Activated CD4-positive, alpha-beta T cell treated with anti-CD3 and anti-CD28 coated beads, Interleukin-10, Interleukin-2, amounts not matched to agents 100 ng/mL and 50 ng/mL, durations not matched to agents 16 hours and 8 hours (primary cell): ENCODE measurements around the gene ABRACL.
"Not testable (repeated sequence)": the region's sequence is repeated elsewhere in the genome, so short reads cannot be mapped to it uniquely, and the experiment has no call there.

Experiments
- DNase-seq: peaks from one replicate; pipeline ENCODE4 v3.0.0-alpha.2; 2020

Gene ABRACL

GRCh38 chr6:139013185-139013800 is 15.3 kb upstream of the ABRACL start:
- DNase-seq = no peak

GRCh38 chr6:139014945-139015344 is 13.6 kb upstream of the ABRACL start:
- DNase-seq = no peak

- no peak for DNase-seq
Measured at GRCh38 chr6:139016337-139017213, 12.0 kb upstream of the ABRACL start.

DNA sequence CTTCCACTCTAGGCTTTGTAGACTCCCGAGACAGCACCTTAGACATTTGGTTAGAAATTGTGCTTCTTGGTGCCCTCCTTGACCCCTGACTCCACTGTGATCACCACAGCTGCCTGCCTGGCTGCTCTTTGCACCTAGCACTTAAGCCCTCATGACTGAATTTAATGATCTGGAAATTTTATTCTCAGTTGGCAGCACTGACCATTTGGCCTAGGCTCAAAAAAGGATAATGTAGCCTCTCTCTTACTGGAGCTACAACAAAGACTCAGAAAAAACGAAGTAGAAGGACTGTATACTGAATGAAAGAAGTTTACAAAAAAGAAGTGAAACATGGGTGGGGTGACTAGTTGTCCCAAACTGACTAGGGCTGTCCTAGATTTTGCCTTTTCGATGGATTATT is 11.3 kb upstream of the ABRACL start:
- no peak for DNase-seq

DNA sequence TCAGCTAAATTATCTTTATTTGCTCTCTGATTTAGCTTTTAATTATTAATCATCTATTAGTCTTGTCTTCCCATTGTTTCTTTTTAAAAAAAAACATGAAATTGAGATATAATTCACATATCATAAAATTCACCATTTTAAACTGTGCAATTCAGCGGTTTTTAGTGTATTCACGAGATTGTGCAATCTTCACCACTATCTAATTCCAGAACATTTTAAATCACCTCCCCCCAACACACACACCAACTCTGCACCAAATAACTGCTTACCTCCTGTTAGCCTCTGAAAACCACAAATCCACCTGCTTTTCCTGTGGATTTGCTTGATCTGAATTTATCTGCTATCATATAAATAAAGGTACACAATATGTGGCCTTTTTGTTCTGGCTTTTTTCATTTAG is 8.8 kb upstream of the ABRACL start:
- no peak for DNase-seq

GRCh38 chr6:139020689-139021088 is 7.9 kb upstream of the ABRACL start:
- DNase-seq = no peak

GRCh38 chr6:139025416-139025815 is 3.1 kb upstream of the ABRACL start:
- not testable (repeated sequence) for DNase-seq

GRCh38 chr6:139027620-139028182 is 844 bp upstream of the ABRACL start:
- peak; percentile 88 for DNase-seq

DNA sequence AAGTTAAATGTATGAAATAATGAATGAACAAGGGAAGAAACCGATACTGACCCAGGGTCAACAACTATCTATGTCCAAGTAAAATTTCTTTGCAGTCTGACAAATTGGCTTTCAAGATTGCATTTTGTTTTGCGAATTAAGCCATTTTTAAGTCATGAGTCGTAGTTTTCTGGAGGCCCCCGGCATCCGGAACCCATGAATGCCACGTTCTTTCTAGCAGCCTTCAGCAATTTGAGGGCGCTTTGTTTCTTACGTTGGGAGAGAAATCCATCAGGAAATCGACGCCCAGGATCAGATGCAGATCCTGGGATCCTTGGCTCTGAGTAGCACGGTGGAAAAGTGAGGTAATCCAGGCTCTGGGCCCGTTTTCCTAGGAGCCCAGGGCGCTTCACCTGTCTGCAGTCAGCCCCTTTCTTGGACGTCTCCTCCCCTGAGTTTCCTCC is 309 bp upstream of the ABRACL start:
- DNase-seq = no peak

GRCh38 chr6:139029470-139030227 is 1.1 kb downstream of the ABRACL start:
- peak; percentile 52 for DNase-seq

DNA sequence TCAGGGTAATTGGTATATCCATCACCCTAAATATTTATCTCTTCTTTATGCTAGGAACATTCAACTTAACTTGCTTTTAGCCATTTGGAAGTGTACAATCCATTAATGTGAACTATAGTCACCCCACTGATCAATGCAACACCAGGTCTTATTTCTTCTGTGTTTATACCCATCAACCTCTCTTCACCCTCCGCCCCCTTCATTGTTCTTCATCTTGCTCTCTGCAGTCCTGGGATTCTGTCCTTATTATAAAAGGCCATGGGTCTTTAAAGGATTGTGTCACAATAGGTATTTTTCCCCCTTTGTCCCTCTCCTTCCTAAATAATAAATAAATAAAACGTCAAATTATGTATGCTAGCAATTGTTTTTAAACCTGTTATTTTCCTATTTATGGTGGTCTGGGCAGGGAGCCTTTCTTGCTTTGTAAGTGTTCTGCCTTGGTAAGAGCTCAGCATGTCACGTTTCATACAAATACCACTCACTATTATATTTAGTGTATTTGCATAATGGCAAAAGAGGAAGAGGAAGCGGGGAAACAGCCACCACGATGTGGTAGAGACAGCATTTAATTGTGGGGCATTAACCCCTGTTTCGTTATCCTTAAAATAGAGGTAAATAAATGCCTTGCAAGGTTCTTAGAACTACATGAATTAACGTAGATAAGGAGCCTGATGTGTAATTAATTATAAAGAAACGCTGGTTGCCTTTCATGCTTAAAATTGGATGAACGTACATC is 1.9 kb downstream of the ABRACL start:
- DNase-seq = peak; percentile 46

DNA sequence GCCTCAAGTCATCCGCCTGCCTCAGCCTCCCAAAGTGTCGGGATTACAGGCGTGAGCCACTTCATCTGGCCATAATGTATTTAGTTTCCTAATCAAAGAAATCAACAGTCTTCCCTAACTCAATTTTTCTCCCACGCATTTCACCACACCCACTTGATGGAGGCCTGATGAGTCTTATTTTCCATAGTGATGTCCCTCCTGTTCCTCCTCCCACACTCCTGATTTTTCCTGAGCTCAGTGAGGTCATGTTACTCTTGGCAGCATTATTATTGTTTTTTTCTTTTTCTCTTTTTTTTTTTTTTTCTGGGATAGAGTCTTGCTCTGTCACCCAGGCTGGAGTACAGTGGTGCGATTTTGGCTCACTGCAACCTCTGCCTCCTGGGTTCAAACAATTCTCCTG is 8.9 kb downstream of the ABRACL start:
- DNase-seq = no peak

DNA sequence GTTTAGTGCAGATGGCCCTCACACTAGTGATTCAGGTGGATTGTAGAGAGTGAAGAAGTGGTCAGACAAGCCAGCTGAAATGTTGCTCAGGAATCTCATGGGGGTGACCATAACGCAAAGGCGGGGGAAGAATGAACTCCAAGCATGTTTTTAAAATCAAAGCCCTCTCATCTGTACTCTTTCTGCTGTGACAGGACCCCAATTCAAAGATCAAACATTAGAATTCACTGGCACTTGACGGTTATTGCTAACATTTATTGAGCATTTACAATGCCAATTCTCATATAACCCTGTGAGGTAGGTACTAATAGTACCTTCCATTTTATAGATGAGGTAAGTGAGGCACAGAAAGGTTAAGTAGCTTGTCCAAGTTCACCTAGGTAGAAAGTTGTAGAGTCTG is 15.7 kb downstream of the ABRACL start:
- DNase-seq = no peak

- DNase-seq = no peak
Measured at GRCh38 chr6:139047677-139048076, 19.1 kb downstream of the ABRACL start.

DNA sequence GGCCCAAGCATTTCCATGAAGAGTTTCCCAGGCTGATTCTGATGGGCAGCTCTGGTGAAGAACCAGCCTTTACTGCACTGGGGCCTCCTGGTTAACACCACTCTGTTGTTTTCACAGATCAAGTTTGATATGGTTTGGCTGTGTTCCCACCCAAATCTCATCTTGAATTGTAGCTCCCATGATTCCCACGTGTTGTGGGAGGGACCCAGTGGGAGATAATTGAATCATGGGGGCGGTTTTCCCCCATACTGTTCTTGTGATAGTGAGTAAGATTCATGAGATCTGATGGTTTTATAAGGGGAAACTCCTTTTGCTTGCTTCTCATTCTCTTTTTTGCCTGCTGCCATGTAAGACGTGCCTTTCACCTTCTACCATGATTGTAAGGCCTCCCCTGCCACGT is 20.4 kb downstream of the ABRACL start:
- DNase-seq = not testable (repeated sequence)

DNA sequence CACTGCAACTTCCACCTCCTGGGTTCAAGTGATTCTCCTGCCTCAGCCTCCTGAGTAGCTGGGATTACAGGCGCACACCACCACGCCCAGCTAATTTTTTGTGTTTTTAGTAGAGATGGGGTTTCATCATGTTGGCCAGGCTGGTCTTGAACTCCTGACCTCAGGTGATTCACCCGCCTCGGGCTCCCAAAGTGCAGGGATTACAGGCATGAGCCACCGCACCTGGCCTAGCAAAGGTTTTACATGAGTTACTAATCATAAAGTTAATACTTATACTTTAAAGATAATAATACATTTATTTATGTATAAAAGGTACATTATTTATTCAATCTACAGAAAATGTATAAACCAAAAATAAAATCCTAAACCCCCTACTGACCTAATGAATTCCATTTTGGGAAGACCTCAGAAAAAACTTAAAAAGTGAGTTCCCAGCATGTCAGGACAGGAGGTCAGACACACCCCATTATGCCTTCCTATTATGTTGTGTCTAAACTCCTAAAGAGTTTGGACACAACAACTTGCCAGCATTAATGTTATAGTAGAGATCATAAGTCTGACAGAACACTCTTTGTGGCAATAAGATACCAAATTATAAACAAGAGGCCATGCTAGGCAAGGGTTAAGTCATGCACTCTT is 21.7 kb downstream of the ABRACL start:
- not testable (repeated sequence) for DNase-seq

DNA sequence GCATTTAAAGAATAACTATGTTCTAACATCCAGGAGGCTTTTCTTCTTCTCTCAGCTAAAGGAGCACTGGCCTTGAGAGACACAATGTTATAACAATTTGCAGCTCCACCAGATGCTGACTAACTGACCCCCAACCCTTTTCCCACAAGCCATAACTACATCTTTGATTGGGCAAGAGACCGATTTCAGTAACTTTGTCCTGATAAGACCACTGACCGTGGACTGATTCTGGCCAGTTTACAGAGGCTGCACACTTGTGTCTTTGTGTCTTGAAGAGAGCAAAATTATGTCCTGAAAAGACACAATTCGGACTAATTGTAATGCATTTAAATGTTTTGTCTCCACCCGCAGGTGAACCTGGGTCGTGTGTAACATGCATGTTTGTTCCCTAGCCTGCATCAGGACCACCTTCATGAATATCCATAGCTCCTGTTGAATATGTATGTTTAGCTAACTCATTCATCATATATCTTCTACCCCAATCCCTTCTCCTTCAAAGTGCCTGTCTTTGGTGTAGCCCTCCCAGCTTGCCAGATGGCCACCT is 22.3 kb downstream of the ABRACL start:
- no peak for DNase-seq

DNA sequence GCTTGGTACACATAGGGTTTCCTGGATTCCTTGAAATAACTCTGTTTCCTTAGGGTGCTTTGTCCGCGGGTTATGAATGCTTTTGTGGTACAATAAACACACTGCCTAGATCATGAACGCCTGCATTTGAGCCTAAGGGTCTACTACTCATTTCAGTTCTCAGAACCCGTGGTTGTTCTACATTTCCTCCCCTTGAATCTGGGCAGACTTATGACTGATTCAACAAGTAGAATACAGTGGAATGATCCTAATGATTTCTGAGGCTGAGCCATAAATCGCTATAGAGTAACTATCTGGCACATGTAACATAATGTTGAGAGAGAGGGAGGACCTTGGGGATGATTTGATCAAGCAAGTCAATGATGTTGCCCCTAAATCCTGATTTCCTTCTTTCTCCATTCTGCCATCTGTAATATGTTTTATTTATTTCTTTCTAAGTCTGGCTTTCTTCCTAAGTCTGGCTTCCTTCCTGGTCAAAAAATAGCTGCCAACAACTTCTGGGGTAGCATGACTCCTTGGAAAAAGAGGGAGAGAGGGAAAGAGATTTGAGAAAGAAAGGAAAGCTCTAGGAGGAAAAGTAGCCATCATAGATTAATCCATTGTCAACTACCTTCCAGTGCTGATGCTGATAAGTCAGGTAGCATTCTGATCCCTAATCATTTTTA is 23.0 kb downstream of the ABRACL start:
- DNase-seq = peak; percentile 22

DNA sequence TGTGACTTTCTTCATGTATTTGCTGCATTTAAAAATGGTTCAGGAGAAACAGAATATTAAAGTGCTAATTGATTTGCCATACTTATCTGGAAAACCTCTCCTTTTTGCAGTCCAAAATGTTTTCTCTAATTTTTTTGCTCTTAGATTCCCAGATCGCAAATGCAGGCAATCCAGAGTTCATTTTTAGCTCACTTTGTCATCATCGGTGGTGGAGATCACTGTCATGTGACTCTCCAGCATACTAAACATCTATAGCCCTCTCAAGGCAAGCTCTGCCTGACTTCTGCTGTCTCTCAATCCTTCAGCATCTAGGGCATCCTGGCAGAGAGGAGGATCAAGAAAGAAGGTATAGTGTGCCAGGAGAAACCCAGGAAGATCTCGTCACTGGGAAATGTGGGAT is 24.8 kb downstream of the ABRACL start:
- no peak for DNase-seq

DNA sequence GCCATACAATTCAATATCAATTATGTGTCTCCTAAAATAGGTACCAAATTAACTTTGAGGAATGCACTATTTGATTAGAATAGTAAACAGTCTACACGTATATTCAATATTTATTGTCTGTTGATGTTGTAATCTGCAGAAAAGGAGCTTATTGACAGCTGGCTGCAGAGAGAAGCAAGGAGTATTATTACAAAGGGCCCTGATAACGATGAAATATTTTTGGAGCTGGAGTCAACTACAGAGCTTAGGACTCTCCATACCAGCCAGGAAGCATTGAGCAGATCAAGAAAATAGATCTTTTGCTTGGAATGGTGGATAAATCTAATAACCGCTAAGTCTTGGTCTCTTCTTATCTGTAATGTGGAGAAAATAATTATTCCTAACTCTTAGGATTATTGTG is 25.5 kb downstream of the ABRACL start:
- DNase-seq = no peak

DNA sequence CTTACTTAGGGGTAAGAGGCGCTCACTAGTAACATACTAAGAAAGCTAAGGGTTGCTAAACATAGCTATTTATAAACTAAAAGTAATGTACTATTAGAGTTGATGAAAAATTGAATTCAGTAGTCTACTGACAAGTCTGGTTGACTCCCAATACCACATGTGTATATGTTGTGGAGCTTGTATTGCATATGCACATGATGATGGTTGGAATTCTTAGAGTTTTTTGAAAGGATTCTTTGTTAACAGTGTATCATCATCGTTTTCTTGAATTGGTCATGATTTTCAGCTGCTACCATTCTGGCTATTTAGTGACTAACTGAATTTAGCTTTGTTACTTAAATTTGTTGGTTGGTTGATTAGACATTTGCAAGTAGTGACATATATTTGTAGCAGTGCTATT is 27.2 kb downstream of the ABRACL start:
- DNase-seq = no peak
